ENCODE measurements around the gene TMSB15C.

Gene TMSB15C

DNA sequence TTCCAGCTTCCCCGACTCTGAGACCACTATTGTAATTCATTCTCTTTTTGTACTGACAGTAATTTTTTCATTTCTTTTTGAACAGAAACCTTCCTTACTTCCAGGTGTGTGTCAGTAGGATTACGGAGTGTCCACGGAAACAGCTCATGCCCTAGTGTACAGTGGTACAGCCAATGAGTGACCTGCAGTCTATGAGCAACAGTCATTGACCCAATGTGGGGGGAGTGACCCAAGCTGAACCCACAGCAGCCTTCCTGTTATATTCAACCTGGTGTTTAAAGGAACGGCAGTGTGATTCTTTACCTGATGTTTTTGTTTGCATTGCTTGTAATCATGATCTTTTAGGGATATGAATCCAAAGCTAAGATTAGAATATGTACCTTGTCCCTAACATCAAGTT lies 35.0 kb downstream of the TMSB15C start:
- DNase-seq: no peak

GRCh38 chrX:104039689-104040505 lies 36.1 kb downstream of the TMSB15C start, which contains the start of gene H2BW2:
H2BW2 (plus strand) TSS chrX:104039956; CDS start chrX:104039995, 39 bp downstream.
- no peak for DNase-seq

All from CD4-positive, alpha-beta T cell treated with Interleukin-17A for 1 hour (primary cell).